Endothelial cell of umbilical vein (primary cell): Measurements from ENCODE around the gene DBR1. TPM values are rescaled to one million over a fixed set of nuclear protein-coding genes. Genes with fewer than 3 reads are reported as not detected.
A peak's percentile ranks its signal among the peaks of the same experiment; 100 is the strongest.

Source experiments
- BruUV-seq: library from RNA; stranded (reverse); fragments of 400-500 nt; replicated peaks from 2 replicates; lab custom pipeline; 2021; lab: Mats Ljungman, UMichigan
- CTCF ChIA-PET: fragments of 300-600, 350-600 bp; sonication (Branson Sonifier 250); formaldehyde crosslinking; loops from one replicate; lab custom pipeline; 2021; ENCODE audit warnings: antibody characterized with exemption, inconsistent platforms; lab: Charles Lee
- POLR2A ChIA-PET: fragments of 300-600, 350-600 bp; sonication (Branson Sonifier 250); formaldehyde crosslinking; loops from one replicate; lab custom pipeline; 2021; ENCODE audit warnings: antibody characterized with exemption, inconsistent platforms; lab: Charles Lee
- DNase-seq: peaks from one replicate; pipeline ENCODE4 v3.0.0-alpha.2; 2011; ENCODE audit warnings: low read depth, low spot score
- FAIRE-seq: peaks from 2 replicates; lab custom pipeline; 2011; peaks lifted over from hg19 to GRCh38; lab: Jason Lieb, UNC
- H2AFZ ChIP-seq: 2 replicates; pipeline ENCODE4 v1.6.0; 2012; ENCODE audit warnings: low read depth, low read length, control low read depth, inconsistent platforms
- H3K27ac ChIP-seq: 2 replicates; pipeline ENCODE4 v1.5.1; 2011; ENCODE audit warnings: low read depth, mild to moderate bottlenecking, control low read depth, low read length, moderate library complexity; ENCODE audit not compliant: insufficient read depth
- H3K27me3 ChIP-seq, 2 experiments: 2 replicates each; pipeline versions ENCODE4 v1.6.0 to v1.6.1; 2011; ENCODE audit warnings: low read length in 2 of 2, mixed read lengths in 1 of 2; ENCODE audit not compliant: control insufficient read depth in 2 of 2, insufficient read depth in 2 of 2
- H3K36me3 ChIP-seq, 2 experiments: 2 replicates in 1 of 2; 3 replicates in 1 of 2; pipeline ENCODE4 v1.5.1; 2011; ENCODE audit warnings: low read length in 2 of 2, mild to moderate bottlenecking in 1 of 2, moderate library complexity in 1 of 2; ENCODE audit not compliant: control insufficient read depth in 2 of 2, insufficient read depth in 2 of 2; ENCODE audit errors: extremely low read depth in 1 of 2
- H3K4me1 ChIP-seq: 3 replicates; pipeline ENCODE4 v1.5.1; 2011; ENCODE audit warnings: mild to moderate bottlenecking, low read length; ENCODE audit not compliant: control insufficient read depth, insufficient read depth; ENCODE audit errors: extremely low read depth
- H3K4me2 ChIP-seq: 2 replicates; pipeline ENCODE4 v1.6.1; 2011; ENCODE audit warnings: low read length, control low read depth, mixed read lengths; ENCODE audit not compliant: insufficient read depth
- H3K4me3 ChIP-seq, 3 experiments: fragments of 200-600 bp in 1 of 3; sonication (generic), shearing (Covaris generic) in 1 of 3; replicated peaks in 1 of 3; 2 replicates each; pipeline ENCODE4 v1.5.1; 2011 to 2016; ENCODE audit warnings: control low read depth in 3 of 3, low read length in 3 of 3, mild to moderate bottlenecking in 2 of 3, inconsistent platforms in 1 of 3, low read depth in 1 of 3, moderate library complexity in 1 of 3; ENCODE audit not compliant: insufficient read depth in 1 of 3
- H3K79me2 ChIP-seq: 2 replicates; pipeline ENCODE4 v1.6.0; 2012; ENCODE audit warnings: low read length, inconsistent platforms; ENCODE audit not compliant: control insufficient read depth, insufficient read depth
- H3K9ac ChIP-seq: replicated peaks from 2 replicates; pipeline ENCODE3; 2011; ENCODE audit warnings: low read length, control low read depth; ENCODE audit not compliant: insufficient read depth; ENCODE audit errors: extremely low read depth
- H3K9me1 ChIP-seq: replicated peaks from 3 replicates; pipeline ENCODE4 v1.6.0; 2011; ENCODE audit warnings: mild to moderate bottlenecking, low read length; ENCODE audit not compliant: control insufficient read depth, insufficient read depth; ENCODE audit errors: extremely low read depth
- H3K9me3 ChIP-seq: replicated peaks from 2 replicates; pipeline ENCODE4 v1.5.1; 2012; ENCODE audit warnings: low read length, inconsistent platforms; ENCODE audit not compliant: control insufficient read depth, insufficient read depth
- H4K20me1 ChIP-seq: replicated peaks from 2 replicates; pipeline ENCODE3; 2011; ENCODE audit warnings: mild to moderate bottlenecking, low read length; ENCODE audit not compliant: control insufficient read depth, insufficient read depth; ENCODE audit errors: extremely low read depth
- GATA2 ChIP-seq: IDR thresholded peaks from 2 replicates; pipeline ENCODE4 v1.7.0; 2011; ENCODE audit warnings: low read depth, mild to moderate bottlenecking, moderate library complexity, mixed read lengths, low read length; ENCODE audit not compliant: insufficient read length, insufficient read depth
- JUN ChIP-seq: IDR thresholded peaks from 2 replicates; pipeline ENCODE4 v1.6.1; 2011; ENCODE audit warnings: borderline replicate concordance, low read depth; ENCODE audit not compliant: insufficient read length, insufficient read depth
- dilution Hi-C: fragments of 300-500 bp; cut with MboI; formaldehyde crosslinking; loops from one replicate; pipeline ENCODE4 v1.15.0; 2019; ENCODE audit warnings: low sequenced_read_pairs; ENCODE audit not compliant: extremely low pct_ligation_motif_present
- intact Hi-C: fragments of 100-400 bp; cut with micrococcal nuclease; formaldehyde crosslinking; loops from one replicate; pipeline ENCODE4 v1.10.0; 2022
- polyA plus RNA-seq, 4 experiments: library from polyadenylated mRNA; depleted of rRNA in 3 of 4; stranded (reverse) in 3 of 4; unstranded in 1 of 4; fragments of >200 nt; gene quantifications; 2 replicates each; pipeline versions ENCODE4 v1.2.1 to v1.2.3, GENCODE V29; 2011 to 2012; ENCODE audit warnings: missing spikeins in 1 of 4
- total RNA-seq: library from RNA; stranded (reverse); gene quantifications from 2 replicates; pipeline ENCODE4 v1.2.3, GENCODE V29; 2021
- TF ChIP-seq, protein P1 (sequence below), 2 donors: IDR thresholded peaks; 1 replicate in 1 of 2; 2 replicates in 1 of 2; pipeline ENCODE4 v1.5.1; 2011; ENCODE audit warnings: low read length in 2 of 2, mild to moderate bottlenecking in 2 of 2, moderate library complexity in 2 of 2, control low read depth in 1 of 2, inconsistent platforms in 1 of 2, low read depth in 1 of 2; ENCODE audit not compliant: insufficient read depth in 1 of 2; ENCODE audit errors: extremely low read depth in 1 of 2

DBR1 gene
- total and polyA plus RNA-seq, 2 donors (not counting 3 experiments of a cell fraction or from before 2014, with no cell fraction given): 10.3 to 17.8 TPM

DNA sequence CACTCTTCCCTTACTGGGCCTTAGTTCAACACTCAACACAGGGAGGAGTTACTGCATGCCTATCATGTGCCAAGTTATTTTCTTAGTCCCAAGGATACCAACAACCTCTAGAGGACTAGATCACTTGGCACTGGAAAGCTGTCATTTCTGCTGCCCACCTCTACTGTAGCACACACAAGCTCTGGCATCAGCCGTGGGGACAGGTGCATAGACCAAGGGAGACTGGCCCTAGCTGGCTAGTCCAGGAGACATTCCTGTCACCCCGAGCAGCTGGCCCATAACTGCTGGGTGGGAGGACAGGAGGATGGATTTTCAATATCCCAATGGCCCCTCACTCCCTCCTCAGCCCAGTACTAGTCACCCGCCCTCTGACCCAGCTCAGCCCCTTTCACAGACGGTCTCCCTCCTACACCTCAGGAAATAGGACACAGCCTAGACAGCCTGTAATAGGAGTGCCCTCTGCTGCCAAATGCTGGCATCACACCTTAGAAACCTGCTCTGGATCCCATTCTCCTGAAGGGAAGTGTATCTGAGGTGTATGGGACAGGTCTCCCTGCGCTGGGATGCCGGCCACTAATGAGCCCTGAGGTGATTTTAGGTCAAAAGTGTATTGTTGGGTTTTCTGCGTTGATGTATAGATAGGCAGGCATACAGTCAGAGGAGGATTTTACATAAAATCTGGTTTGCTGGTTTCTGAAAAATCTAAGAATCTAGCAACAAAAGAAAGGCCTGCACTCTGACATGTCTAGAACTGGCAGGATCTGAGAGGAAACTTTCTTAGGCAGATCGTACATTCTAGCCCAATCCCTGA, 55.9 kb downstream of the DBR1 start:
- peaks cover 5% of the 10 kb centered on the region for H3K4me1 ChIP-seq
- no peaks in the 10 kb centered on the region for H3K9me3 ChIP-seq
- TF ChIP-seq JUN (no peak), GATA2 (no peak)
- TF ChIP-seq, protein P1, sequence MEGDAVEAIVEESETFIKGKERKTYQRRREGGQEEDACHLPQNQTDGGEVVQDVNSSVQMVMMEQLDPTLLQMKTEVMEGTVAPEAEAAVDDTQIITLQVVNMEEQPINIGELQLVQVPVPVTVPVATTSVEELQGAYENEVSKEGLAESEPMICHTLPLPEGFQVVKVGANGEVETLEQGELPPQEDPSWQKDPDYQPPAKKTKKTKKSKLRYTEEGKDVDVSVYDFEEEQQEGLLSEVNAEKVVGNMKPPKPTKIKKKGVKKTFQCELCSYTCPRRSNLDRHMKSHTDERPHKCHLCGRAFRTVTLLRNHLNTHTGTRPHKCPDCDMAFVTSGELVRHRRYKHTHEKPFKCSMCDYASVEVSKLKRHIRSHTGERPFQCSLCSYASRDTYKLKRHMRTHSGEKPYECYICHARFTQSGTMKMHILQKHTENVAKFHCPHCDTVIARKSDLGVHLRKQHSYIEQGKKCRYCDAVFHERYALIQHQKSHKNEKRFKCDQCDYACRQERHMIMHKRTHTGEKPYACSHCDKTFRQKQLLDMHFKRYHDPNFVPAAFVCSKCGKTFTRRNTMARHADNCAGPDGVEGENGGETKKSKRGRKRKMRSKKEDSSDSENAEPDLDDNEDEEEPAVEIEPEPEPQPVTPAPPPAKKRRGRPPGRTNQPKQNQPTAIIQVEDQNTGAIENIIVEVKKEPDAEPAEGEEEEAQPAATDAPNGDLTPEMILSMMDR (IDR thresholded peaks at IDR 0.05; ENCODE audit: extremely low read depth in 1 of 2, insufficient read depth in 1 of 2, low read depth in 1 of 2, low read length in 2 of 2): peak; percentile 79 to 86
- H3K27me3 ChIP-seq: peaks cover 0 to 2% of the 10 kb centered on the region in 2 experiments
- intact Hi-C loops: loop anchor here (1.0 to 5.0 kb wide), 2 partner anchors 51 to 228 kb away; partner anchors contain the start of gene MRAS
- H3K79me2 ChIP-seq: no peaks in the 10 kb centered on the region
- no peaks in the 10 kb centered on the region for H3K9me1 ChIP-seq
- H3K4me2 ChIP-seq: no peak overlapping the region
- FAIRE-seq (peak; percentile 94), DNase-seq (peak; percentile 77)
- H3K36me3 ChIP-seq: no peaks in the 10 kb centered on the region
- no peak overlapping the region for H3K4me3 ChIP-seq
- no peak overlapping the region for H3K9ac ChIP-seq
- no peak overlapping the region for H2AFZ ChIP-seq
- CTCF ChIA-PET: interaction anchor here (0.6 to 3.8 kb wide), 31 partner anchors 9 to 203 kb away, joined by 3 to 111 read pairs (median 4); partner anchors contain the start of genes A4GNT, ARMC8 and DBR1
- dilution Hi-C loops: no loop called here
- no peaks in the 10 kb centered on the region for H4K20me1 ChIP-seq
- BruUV-seq: no TSS peak
- no peak overlapping the region for H3K27ac ChIP-seq
- POLR2A ChIA-PET: no interaction called here
